ENCODE results near the gene ACVR2B. TPM values are rescaled to one million over a fixed set of nuclear protein-coding genes. Genes with fewer than 3 reads are reported as not detected.
A peak's percentile ranks its signal among the peaks of the same experiment; 100 is the strongest.

Gene ACVR2B
- total RNA-seq, 1 donor from 2014 or later: 56.7 TPM

- H3K4me3 Mint-ChIP-seq (ENCODE audit: unreplicated experiment): no peak overlapping the region
- no peaks in the 10 kb centered on the region for H3K27me3 Mint-ChIP-seq (ENCODE audit: unreplicated experiment)
- no peaks in the 10 kb centered on the region for H3K9me3 Mint-ChIP-seq (ENCODE audit: unreplicated experiment)
- H3K36me3 Mint-ChIP-seq (ENCODE audit: low read depth, unreplicated experiment): peaks cover 8% of the 10 kb centered on the region
- H3K4me1 Mint-ChIP-seq (ENCODE audit: unreplicated experiment): peaks cover 7% of the 10 kb centered on the region
- TF ChIP-seq CTCF (IDR thresholded peaks at IDR 0.05; ENCODE audit: unreplicated experiment): no peak
- DNase-seq (ENCODE audit: low spot score): no peak
- H3K27ac Mint-ChIP-seq (ENCODE audit: unreplicated experiment): no peak overlapping the region
Measured at GRCh38 chr3:38515367-38515766, 61.7 kb downstream of the ACVR2B start.

GRCh38 chr3:38516669-38517068 is 63.0 kb downstream of the ACVR2B start:
- Mint-ChIP-seq H3K27me3 (ENCODE audit: unreplicated experiment) (peaks cover 2% of the 10 kb centered on the region), H3K9me3 (ENCODE audit: unreplicated experiment) (no peaks in the 10 kb centered on the region), H3K4me3 (ENCODE audit: unreplicated experiment) (no peak overlapping the region), H3K36me3 (ENCODE audit: low read depth, unreplicated experiment) (peaks cover 8% of the 10 kb centered on the region), H3K4me1 (ENCODE audit: unreplicated experiment) (peaks cover 7% of the 10 kb centered on the region), H3K27ac (ENCODE audit: unreplicated experiment) (no peak overlapping the region)
- TF ChIP-seq CTCF (IDR thresholded peaks at IDR 0.05; ENCODE audit: unreplicated experiment): no peak
- no peak for DNase-seq (ENCODE audit: low spot score)

GRCh38 chr3:38519000-38519399 is 65.3 kb downstream of the ACVR2B start:
- Mint-ChIP-seq H3K36me3 (ENCODE audit: low read depth, unreplicated experiment) (peaks cover 3% of the 10 kb centered on the region), H3K4me1 (ENCODE audit: unreplicated experiment) (peaks cover 7% of the 10 kb centered on the region), H3K27me3 (ENCODE audit: unreplicated experiment) (peaks cover 2% of the 10 kb centered on the region), H3K9me3 (ENCODE audit: unreplicated experiment) (no peaks in the 10 kb centered on the region), H3K4me3 (ENCODE audit: unreplicated experiment) (no peak overlapping the region), H3K27ac (ENCODE audit: unreplicated experiment) (no peak overlapping the region)
- no peak for DNase-seq (ENCODE audit: low spot score)
- no peak for TF ChIP-seq CTCF (IDR thresholded peaks at IDR 0.05; ENCODE audit: unreplicated experiment)

- Mint-ChIP-seq H3K27me3 (ENCODE audit: unreplicated experiment) (peaks cover 2% of the 10 kb centered on the region), H3K4me3 (ENCODE audit: unreplicated experiment) (no peak overlapping the region), H3K4me1 (ENCODE audit: unreplicated experiment) (peaks cover 7% of the 10 kb centered on the region), H3K9me3 (ENCODE audit: unreplicated experiment) (no peaks in the 10 kb centered on the region), H3K27ac (ENCODE audit: unreplicated experiment) (no peak overlapping the region), H3K36me3 (ENCODE audit: low read depth, unreplicated experiment) (no peaks in the 10 kb centered on the region)
- no peak for TF ChIP-seq CTCF (IDR thresholded peaks at IDR 0.05; ENCODE audit: unreplicated experiment)
- DNase-seq (ENCODE audit: low spot score): no peak
Measured at GRCh38 chr3:38519651-38520050, 66.0 kb downstream of the ACVR2B start.

- peaks cover 2% of the 10 kb centered on the region for H3K27me3 Mint-ChIP-seq (ENCODE audit: unreplicated experiment)
- no peaks in the 10 kb centered on the region for H3K9me3 Mint-ChIP-seq (ENCODE audit: unreplicated experiment)
- DNase-seq (ENCODE audit: low spot score): peak; percentile 67
- no peak overlapping the region for H3K27ac Mint-ChIP-seq (ENCODE audit: unreplicated experiment)
- H3K4me1 Mint-ChIP-seq (ENCODE audit: unreplicated experiment): peaks cover 7% of the 10 kb centered on the region
- TF ChIP-seq CTCF (IDR thresholded peaks at IDR 0.05; ENCODE audit: unreplicated experiment): peak; percentile 97
- peaks cover 5% of the 10 kb centered on the region for H3K36me3 Mint-ChIP-seq (ENCODE audit: low read depth, unreplicated experiment)
- H3K4me3 Mint-ChIP-seq (ENCODE audit: unreplicated experiment): no peak overlapping the region
Measured at GRCh38 chr3:38521391-38521987, 67.8 kb downstream of the ACVR2B start.
